Medulla oblongata (tissue), 1 donor: Measurements from ENCODE around the gene GALNT17.

Experiments
- DNase-seq: peaks from one replicate; pipeline ENCODE4 v3.0.0-alpha.2; 2015; ENCODE audit errors: extremely low spot score

GALNT17 gene

DNA sequence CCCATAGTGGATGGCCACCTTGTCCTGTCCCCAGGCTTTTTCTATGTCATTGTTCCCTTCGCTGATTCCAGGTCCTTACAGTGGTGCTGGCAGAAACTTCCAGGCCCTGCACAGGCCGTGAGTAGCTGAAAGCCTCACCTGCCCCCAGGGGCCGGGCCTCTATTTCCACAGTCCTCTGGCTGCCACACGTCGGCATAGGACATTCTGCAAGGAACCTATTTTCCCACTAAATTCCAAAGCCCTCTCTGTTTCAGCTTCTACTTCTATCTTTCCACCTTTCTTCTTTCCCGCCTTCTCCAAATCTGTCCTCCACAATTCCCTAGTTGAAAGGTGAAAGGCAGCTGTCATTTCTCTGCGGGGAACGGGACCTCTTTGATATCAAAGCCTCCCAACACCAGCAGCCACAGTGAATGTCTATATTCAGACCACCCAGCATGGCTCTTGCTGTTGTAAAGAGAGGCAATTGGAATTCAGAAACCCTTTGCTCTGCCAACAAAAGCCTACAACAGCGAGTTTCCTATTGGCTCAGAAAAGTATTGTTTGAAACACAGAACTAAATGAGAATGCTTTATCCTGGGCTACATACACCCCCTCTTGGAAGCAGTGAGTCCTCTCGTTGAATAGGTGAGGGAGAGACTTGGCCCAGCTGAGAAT lies 607.7 kb downstream of the GALNT17 start:
- DNase-seq: no peak

DNA sequence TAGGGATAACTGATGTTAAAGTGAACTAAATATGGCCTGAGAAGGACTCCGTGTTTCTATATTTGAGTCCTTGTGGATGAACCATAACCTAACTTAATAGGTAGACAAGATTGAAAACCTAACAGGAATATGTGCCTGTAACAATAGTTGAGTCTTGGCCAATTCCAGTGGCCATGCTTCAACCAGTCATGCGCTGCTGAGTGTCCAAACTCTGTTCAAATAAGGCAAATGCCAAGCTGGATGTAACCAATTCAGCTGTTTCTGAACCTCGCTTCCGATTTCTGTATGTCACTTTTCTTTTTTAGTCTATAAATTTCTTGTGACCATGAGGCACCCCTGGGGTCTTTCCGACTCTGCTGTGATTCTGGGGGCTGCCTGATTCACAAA lies 608.2 kb downstream of the GALNT17 start:
- no peak for DNase-seq

DNA sequence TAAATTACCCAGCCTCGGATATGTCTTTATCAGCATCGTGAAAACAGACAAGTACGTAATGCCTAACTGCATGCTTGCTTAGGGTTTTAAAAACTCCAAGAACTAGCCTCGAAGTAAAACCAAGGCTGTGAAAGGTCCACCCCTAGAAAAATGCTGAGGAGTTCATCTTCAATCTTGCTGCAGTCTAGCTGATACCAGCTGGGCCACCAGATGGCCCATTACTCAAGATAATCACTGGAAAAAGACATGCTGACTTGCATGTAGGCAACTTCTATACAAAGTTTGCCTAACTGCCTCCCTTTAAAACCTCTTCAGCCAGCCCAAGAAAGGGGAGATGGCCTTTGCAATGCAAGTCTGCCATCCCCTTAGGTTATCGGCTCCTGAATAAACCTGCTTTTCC lies 614.1 kb downstream of the GALNT17 start:
- no peak for DNase-seq

DNA sequence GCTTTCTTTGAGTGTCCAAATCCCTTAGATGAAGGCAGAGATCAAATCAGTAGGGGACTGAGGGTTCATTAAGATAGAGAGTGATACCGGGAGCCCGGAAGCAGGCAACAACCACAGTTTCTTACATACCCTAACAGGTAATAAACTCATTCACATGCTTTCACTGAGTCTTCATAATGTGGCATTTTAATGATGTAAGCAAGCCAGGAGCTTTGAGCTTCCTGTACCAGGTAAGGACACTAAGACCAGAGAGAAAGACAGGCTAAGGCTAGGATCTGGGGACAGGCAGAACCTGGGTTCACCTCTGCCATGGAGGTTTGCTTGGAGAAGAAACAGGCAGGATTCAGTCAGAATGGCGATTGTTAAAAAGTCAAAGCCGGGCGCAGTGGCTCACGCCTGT lies 618.3 kb downstream of the GALNT17 start:
- no peak for DNase-seq

DNA sequence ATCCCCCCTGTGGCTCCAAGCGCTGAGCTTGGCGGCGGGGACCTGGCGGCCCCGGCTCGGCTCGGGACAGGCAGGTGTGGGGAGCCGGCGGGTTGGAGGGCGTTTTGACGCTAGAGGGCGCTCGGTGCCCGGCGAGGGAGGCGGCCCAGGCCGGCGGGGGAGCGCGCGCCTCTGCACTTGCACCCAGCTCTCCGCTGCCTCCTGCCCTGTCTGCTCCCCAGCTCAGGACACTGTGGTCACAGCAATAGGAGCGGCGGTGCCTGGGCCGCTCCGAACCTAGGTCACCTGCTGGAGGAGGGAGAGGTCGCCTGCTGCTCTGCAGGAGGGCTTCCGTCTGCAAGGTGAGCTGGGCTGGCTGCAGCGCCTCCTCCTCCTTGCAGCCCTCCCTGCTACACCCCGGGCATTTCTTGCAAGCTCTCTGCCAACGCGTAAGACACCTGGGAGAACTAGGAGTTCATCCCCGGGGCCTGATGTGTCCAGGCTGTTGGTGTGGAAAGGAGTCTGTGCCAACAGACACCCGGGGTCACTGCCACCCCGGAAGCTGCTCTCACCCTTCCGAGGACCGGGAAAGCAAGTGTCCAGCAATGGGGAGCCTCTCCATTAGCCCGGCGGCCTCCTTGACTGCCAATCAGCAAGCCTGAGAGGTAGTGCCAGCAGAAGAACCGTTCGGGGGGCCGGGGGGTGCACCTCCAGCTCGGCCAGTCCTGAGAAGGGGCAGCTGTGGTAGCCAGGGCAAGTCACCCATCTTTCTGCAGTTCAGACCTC lies 620.4 kb downstream of the GALNT17 start:
- DNase-seq: peak; percentile 55

DNA sequence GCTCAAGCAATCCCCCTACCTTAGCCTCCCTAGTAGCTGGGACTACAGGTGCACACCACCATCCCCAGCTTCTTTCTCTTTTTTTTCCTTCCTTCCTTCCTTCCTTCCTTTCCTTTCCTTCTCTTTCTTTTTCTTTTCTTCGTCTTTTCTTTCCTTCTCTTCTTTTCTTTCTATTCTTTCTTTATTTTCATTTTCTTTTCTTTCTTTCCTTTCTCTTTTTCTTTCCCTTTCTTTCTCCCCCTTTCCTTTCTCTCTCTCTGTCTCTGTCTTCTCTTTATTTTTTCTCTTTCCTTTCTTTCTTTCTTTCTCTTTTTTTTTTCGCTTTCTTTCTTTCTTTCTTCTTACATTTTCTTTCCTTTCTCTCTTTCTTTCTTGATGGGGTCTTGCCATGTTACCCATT lies 621.3 kb downstream of the GALNT17 start:
- DNase-seq: no peak

DNA sequence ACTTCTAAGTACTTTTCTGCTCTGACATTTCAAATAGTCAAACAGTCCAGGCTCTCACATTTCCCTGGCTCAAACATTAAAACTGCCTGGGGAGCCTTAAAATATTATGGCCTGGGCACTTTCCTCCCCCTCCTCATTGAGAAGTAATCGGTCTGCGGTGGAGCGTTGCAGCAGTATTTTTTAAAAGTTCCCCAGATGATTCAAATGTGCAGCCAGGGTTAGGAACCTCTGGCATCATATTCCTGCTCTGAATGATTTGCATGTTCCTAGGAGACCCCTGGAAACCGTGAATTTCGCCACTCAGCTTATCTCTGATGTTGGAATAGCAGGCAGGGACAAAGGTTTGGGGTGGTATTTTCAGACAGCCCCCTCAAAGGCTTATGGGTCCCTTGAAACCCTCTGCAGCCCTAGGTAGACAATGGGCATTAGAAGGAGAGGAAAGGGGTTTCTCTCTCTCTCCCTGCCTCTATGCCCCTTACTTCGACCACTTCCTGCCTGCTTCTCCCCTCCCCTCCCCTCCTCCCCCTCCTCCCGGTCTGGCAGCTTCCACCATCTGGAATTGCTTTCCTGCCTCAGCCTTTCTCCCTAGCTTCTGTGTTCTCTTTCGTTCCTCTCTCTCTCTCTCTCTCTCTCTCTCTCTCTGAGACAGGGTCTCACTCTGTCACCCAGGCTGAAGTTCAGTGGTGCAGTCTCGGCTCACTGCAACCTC lies 622.2 kb downstream of the GALNT17 start:
- no peak for DNase-seq

DNA sequence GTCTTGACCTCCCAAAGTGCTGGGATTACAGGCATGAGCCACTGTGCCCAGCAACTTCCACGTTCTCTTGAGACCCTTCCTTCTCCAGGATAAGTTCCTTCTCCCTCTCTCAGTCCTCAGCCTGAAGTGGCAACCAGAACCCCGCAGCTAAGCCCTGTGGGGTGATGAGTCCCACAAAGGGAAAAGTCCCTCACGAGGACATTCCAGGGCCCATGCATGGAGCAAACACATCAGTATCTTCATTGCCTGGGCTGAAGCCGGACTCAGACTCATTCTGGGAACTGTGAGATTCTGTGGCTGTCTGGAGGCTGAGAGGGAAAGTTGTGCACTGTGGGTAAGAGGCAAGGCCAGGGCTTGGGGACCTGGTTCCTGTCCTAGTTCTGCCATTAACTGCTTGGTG lies 622.9 kb downstream of the GALNT17 start:
- DNase-seq: no peak

DNA sequence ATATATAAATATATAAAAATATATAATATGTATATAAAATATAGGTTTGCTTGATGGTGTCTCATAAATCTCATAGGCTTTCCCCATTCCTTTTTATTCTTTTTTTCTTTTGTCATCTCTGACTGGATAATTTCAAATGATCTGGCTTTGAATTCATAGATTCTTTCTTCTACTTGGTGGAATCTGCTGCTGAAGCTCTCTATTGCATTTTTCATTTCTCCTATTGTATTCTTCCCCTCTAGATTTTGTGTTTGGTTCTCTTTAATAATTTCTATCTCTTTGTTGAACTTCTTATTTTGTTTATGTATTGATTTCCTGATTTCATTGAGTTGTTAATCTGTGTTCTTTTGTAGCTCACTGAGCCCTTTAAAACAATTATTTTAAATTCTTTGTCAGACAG lies 629.4 kb downstream of the GALNT17 start:
- DNase-seq: no peak
